Duodenal mucosa (tissue), 2 donors: ENCODE data around the gene PRXL2A.

ENCODE experiments used
- H3K27ac ChIP-seq: one replicate; pipeline ENCODE4 v1.7.0; 2013; ENCODE audit warnings: low read depth, low read length
- H3K27me3 ChIP-seq, 2 donors: one replicate each; pipeline ENCODE4 v1.7.0; 2013; ENCODE audit warnings: low read length in 2 of 2, control low read depth in 1 of 2; ENCODE audit not compliant: insufficient read depth in 2 of 2, control insufficient read depth in 1 of 2
- H3K36me3 ChIP-seq, 2 donors: one replicate each; pipeline ENCODE4 v1.7.0; 2013; ENCODE audit warnings: low read length in 2 of 2, control low read depth in 1 of 2; ENCODE audit not compliant: insufficient read depth in 2 of 2, control insufficient read depth in 1 of 2
- H3K4me1 ChIP-seq, 2 donors: one replicate each; pipeline ENCODE4 v1.7.0; 2013; ENCODE audit warnings: low read length in 2 of 2, control low read depth in 1 of 2; ENCODE audit not compliant: insufficient read depth in 2 of 2, control insufficient read depth in 1 of 2
- H3K4me3 ChIP-seq, 2 donors: one replicate each; pipeline ENCODE4 v1.7.0; 2013; ENCODE audit warnings: low read length in 2 of 2, low read depth in 1 of 2
- H3K9ac ChIP-seq, 2 donors: one replicate each; pipeline ENCODE4 v1.7.0; 2013; ENCODE audit warnings: low read length in 2 of 2, low read depth in 1 of 2
- H3K9me3 ChIP-seq, 2 donors: one replicate each; pipeline ENCODE4 v1.7.0; 2013; ENCODE audit warnings: low read length in 2 of 2, control low read depth in 1 of 2; ENCODE audit not compliant: control insufficient read depth in 1 of 2

PRXL2A gene

GRCh38 chr10:80460399-80461207 is 52.3 kb downstream of the PRXL2A start:
- Histone ChIP-seq H3K27me3 (no peaks in the 10 kb centered on the region), H3K27ac (peak overlapping the region; percentile 43), H3K9me3 (no peaks in the 10 kb centered on the region), H3K9ac (peak overlapping the region; percentile 32 to 58), H3K4me3 (peak overlapping the region; percentile 4 to 44), H3K36me3 (no peaks in the 10 kb centered on the region), H3K4me1 (peaks cover 94 to 96% of the 10 kb centered on the region in 2 donors)

GRCh38 chr10:80461208-80462183 is 53.1 kb downstream of the PRXL2A start:
- H3K4me3 ChIP-seq: peak overlapping the region; percentile 4 to 44
- H3K27ac ChIP-seq: peak overlapping the region; percentile 17
- no peaks in the 10 kb centered on the region for H3K9me3 ChIP-seq
- H3K36me3 ChIP-seq: no peaks in the 10 kb centered on the region
- peak overlapping the region; percentile 32 to 58 for H3K9ac ChIP-seq
- peaks cover 87 to 94% of the 10 kb centered on the region in 2 donors for H3K4me1 ChIP-seq
- H3K27me3 ChIP-seq: no peaks in the 10 kb centered on the region

GRCh38 chr10:80462299-80462980 is 54.1 kb downstream of the PRXL2A start:
- H3K4me3 ChIP-seq: no peak overlapping the region
- no peaks in the 10 kb centered on the region for H3K36me3 ChIP-seq
- H3K9me3 ChIP-seq: no peaks in the 10 kb centered on the region
- H3K27ac ChIP-seq: no peak overlapping the region
- no peaks in the 10 kb centered on the region for H3K27me3 ChIP-seq
- H3K9ac ChIP-seq: no peak overlapping the region
- H3K4me1 ChIP-seq: peaks cover 80 to 96% of the 10 kb centered on the region in 2 donors

GRCh38 chr10:80462981-80463741 is 54.8 kb downstream of the PRXL2A start:
- Histone ChIP-seq H3K27me3 (no peaks in the 10 kb centered on the region), H3K27ac (no peak overlapping the region), H3K9me3 (no peaks in the 10 kb centered on the region), H3K36me3 (no peaks in the 10 kb centered on the region), H3K9ac (no peak overlapping the region), H3K4me1 (peaks cover 74 to 96% of the 10 kb centered on the region in 2 donors), H3K4me3 (no peak overlapping the region)

GRCh38 chr10:80463868-80464267 is 55.5 kb downstream of the PRXL2A start:
- H3K27ac ChIP-seq: no peak overlapping the region
- no peaks in the 10 kb centered on the region for H3K9me3 ChIP-seq
- H3K27me3 ChIP-seq: no peaks in the 10 kb centered on the region
- H3K36me3 ChIP-seq: no peaks in the 10 kb centered on the region
- peak overlapping the region in 1 of 2 donors; percentile 15 for H3K9ac ChIP-seq
- H3K4me1 ChIP-seq: peaks cover 74 to 96% of the 10 kb centered on the region in 2 donors
- no peak overlapping the region for H3K4me3 ChIP-seq

GRCh38 chr10:80464557-80465450 is 56.5 kb downstream of the PRXL2A start:
- Histone ChIP-seq H3K9ac (peak overlapping the region; percentile 15 to 27), H3K9me3 (no peaks in the 10 kb centered on the region), H3K36me3 (peaks cover 0 to 5% of the 10 kb centered on the region in 2 donors), H3K27ac (peak overlapping the region; percentile 48), H3K4me1 (peaks cover 71 to 96% of the 10 kb centered on the region in 2 donors), H3K27me3 (no peaks in the 10 kb centered on the region), H3K4me3 (no peak overlapping the region)

- Histone ChIP-seq H3K27me3 (no peaks in the 10 kb centered on the region), H3K4me3 (no peak overlapping the region), H3K36me3 (peaks cover 1 to 5% of the 10 kb centered on the region in 2 donors), H3K9ac (peak overlapping the region; percentile 15 to 27), H3K27ac (peak overlapping the region; percentile 48), H3K4me1 (peaks cover 65 to 90% of the 10 kb centered on the region in 2 donors), H3K9me3 (no peaks in the 10 kb centered on the region)
These were observed 57.1 kb downstream of the PRXL2A start for GRCh38 chr10:80465451-80465835.

- no peaks in the 10 kb centered on the region for H3K27me3 ChIP-seq
- H3K9ac ChIP-seq: peak overlapping the region in 1 of 2 donors; percentile 15
- no peaks in the 10 kb centered on the region for H3K9me3 ChIP-seq
- peaks cover 5 to 7% of the 10 kb centered on the region in 2 donors for H3K36me3 ChIP-seq
- no peak overlapping the region for H3K4me3 ChIP-seq
- H3K4me1 ChIP-seq: peaks cover 62 to 89% of the 10 kb centered on the region in 2 donors
- H3K27ac ChIP-seq: peak overlapping the region; percentile 48
These were observed 57.7 kb downstream of the PRXL2A start for GRCh38 chr10:80465839-80466590.
